K562 (cell line): ENCODE data around the gene SHISA4. TPM values are rescaled to one million over a fixed set of nuclear protein-coding genes. Genes with fewer than 3 reads are reported as not detected.
A peak's percentile ranks its signal among the peaks of the same experiment; 100 is the strongest.

Experiments
- AFF4 ChIP-seq: sonication (generic); formaldehyde crosslinking; IDR thresholded peaks from 2 replicates; pipeline ENCODE4 v1.8.0; 2023; ENCODE audit warnings: mild to moderate bottlenecking, missing genetic modification reagents
- ARID4B ChIP-seq: sonication (generic); formaldehyde crosslinking; IDR thresholded peaks from 2 replicates; pipeline ENCODE4 v1.8.0; 2022; ENCODE audit warnings: mild to moderate bottlenecking, missing genetic modification reagents
- DDX20 ChIP-seq: fragments of 450-650 bp; IDR thresholded peaks from 2 replicates; pipeline ENCODE4 v1.6.1; 2016; ENCODE audit warnings: missing genetic modification characterization, low read depth, mild to moderate bottlenecking, missing compliant biosample characterization, moderate library complexity
- ETV6 ChIP-seq, 3 experiments: fragments of 150-350 bp in 1 of 3; sonication (generic) in 1 of 3; formaldehyde crosslinking in 1 of 3; IDR thresholded peaks; 2 replicates each; pipeline versions ENCODE4 v1.6.1 to v1.8.0; 2014 to 2022; ENCODE audit warnings: borderline replicate concordance in 2 of 3, low read depth in 2 of 3, antibody characterized with exemption in 1 of 3, low read length in 1 of 3, mild to moderate bottlenecking in 1 of 3, missing genetic modification reagents in 1 of 3
- HMGN3 ChIP-seq: IDR thresholded peaks from 2 replicates; pipeline ENCODE4 v1.6.1; 2011; ENCODE audit warnings: borderline replicate concordance, low read depth, mild to moderate bottlenecking, mixed read lengths, low read length; ENCODE audit not compliant: insufficient read length; ENCODE audit errors: extremely low read depth
- L3MBTL2 ChIP-seq: fragments of 450-650 bp; IDR thresholded peaks from 2 replicates; pipeline ENCODE4 v1.6.1; 2016; ENCODE audit warnings: mild to moderate bottlenecking, moderate library complexity
- MBD2 ChIP-seq: sonication (generic); IDR thresholded peaks from 2 replicates; pipeline ENCODE4 v1.6.1; 2016; ENCODE audit warnings: low read depth, borderline replicate concordance
- NFYB ChIP-seq: IDR thresholded peaks from 2 replicates; pipeline ENCODE4 v1.6.1; 2011; ENCODE audit warnings: mild to moderate bottlenecking, moderate library complexity; ENCODE audit not compliant: insufficient read length; ENCODE audit errors: extremely low read depth
- NR4A1 ChIP-seq, 2 experiments: fragments of 250-450 bp in 1 of 2; fragments of 450-650 bp in 1 of 2; sonication (Bioruptor Pico) in 1 of 2; IDR thresholded peaks; 2 replicates each; pipeline versions ENCODE4 v1.4.0 to v1.6.1; 2016 to 2020; ENCODE audit warnings: mild to moderate bottlenecking in 2 of 2, missing compliant biosample characterization in 1 of 2, missing genetic modification characterization in 1 of 2, moderate library complexity in 1 of 2
- RBM14 ChIP-seq: fragments of 200-400 bp; formaldehyde crosslinking; IDR thresholded peaks from 2 replicates; pipeline ENCODE4 v1.6.1; 2018; ENCODE audit warnings: low read depth, mild to moderate bottlenecking, low read length, moderate library complexity, borderline replicate concordance; ENCODE audit not compliant: insufficient read depth
- SFPQ ChIP-seq: fragments of 200-400 bp; formaldehyde crosslinking; IDR thresholded peaks from 2 replicates; pipeline ENCODE4 v1.6.1; 2017; ENCODE audit warnings: mild to moderate bottlenecking, low read depth, low read length, moderate library complexity
- ZKSCAN3 ChIP-seq: fragments of 250-450 bp; sonication (Bioruptor Pico); IDR thresholded peaks from 2 replicates; pipeline ENCODE4 v1.4.0; 2020
- polyA plus RNA-seq, 8 experiments: library from polyadenylated mRNA; depleted of rRNA in 4 of 8; stranded (reverse) in 5 of 8; unstranded in 3 of 8; fragments of >200 nt; fragmentation: Nextera tagmentation in 2 of 8; fragmentation: Illumina TruSeq in 1 of 8; extraction: Ambion mirVana in 2 of 8; extraction: Trizol in 1 of 8; gene quantifications; 2 replicates each; pipeline versions ENCODE4 v1.2.1 to v1.2.3, GENCODE V29; 2011 to 2014; ENCODE audit warnings: inconsistent platforms in 1 of 8, missing spikeins in 1 of 8
- total RNA-seq, 7 experiments: library from RNA; depleted of rRNA in 6 of 7; stranded (reverse); fragments of >200 nt in 6 of 7; fragmentation: Illumina TruSeq in 2 of 7; extraction: Trizol in 2 of 7; gene quantifications; 2 replicates each; pipeline versions ENCODE4 v1.2.1 to v1.2.3, GENCODE V29; 2011 to 2021; ENCODE audit warnings: low replicate concordance in 1 of 7
- TF ChIP-seq, protein P1 (sequence below): fragments of 450-650 bp; formaldehyde crosslinking; IDR thresholded peaks from 2 replicates; pipeline ENCODE4 v1.4.0; 2020; ENCODE audit warnings: mild to moderate bottlenecking, moderate library complexity

The SHISA4 gene
- total and polyA plus RNA-seq, 9 of the 15 experiments (the other 6 are each of a cell fraction or from before 2014, with no cell fraction given) = 0.15 to 0.95 (median 0.68) TPM; not detected in 2

GRCh38 chr1:201916649-201917249 lies 28.1 kb downstream of the SHISA4 start (continued):
- TF ChIP-seq ZKSCAN3 (CRISPR knock-in tag) = no peak
- peak; percentile 25 for TF ChIP-seq HMGN3
- TF ChIP-seq DDX20 (tag) = no peak
- TF ChIP-seq NR4A1 (CRISPR knock-in tag; IDR thresholded peaks at IDR 0.05) = no peak
- TF ChIP-seq NR4A1 (tag; IDR thresholded peaks at IDR 0.05) = no peak
- no peak for TF ChIP-seq MBD2
- no peak for TF ChIP-seq AFF4 (CRISPR knock-in tag)
- no peak for TF ChIP-seq NFYB
- TF ChIP-seq SFPQ = no peak
- TF ChIP-seq, protein P1, sequence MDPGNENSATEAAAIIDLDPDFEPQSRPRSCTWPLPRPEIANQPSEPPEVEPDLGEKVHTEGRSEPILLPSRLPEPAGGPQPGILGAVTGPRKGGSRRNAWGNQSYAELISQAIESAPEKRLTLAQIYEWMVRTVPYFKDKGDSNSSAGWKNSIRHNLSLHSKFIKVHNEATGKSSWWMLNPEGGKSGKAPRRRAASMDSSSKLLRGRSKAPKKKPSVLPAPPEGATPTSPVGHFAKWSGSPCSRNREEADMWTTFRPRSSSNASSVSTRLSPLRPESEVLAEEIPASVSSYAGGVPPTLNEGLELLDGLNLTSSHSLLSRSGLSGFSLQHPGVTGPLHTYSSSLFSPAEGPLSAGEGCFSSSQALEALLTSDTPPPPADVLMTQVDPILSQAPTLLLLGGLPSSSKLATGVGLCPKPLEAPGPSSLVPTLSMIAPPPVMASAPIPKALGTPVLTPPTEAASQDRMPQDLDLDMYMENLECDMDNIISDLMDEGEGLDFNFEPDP = no peak
- TF ChIP-seq RBM14 = no peak
- 0 out of 2 replicates have a peak, but pooled peaks have one; percentile 23 for TF ChIP-seq L3MBTL2
- no peak for TF ChIP-seq ETV6 (IDR thresholded peaks at IDR 0.05; ENCODE audit: borderline replicate concordance in 1 of 2, low read depth in 2 of 2, low read length in 1 of 2)
- no peak for TF ChIP-seq ETV6 (CRISPR knock-in tag; IDR thresholded peaks at IDR 0.05; ENCODE audit: borderline replicate concordance)
- TF ChIP-seq ARID4B (CRISPR knock-in tag) = no peak
